Measurements from ENCODE around the gene CENPO.

The CENPO gene

GRCh38 chr2:24859968-24860600 is 66.9 kb downstream of the CENPO start:
- TF ChIP-seq CTCF (IDR thresholded peaks at IDR 0.05; ENCODE audit: control insufficient read depth, extremely low read depth, insufficient read depth): no peak
- DNase-seq (ENCODE audit: low read depth): no peak

GRCh38 chr2:24860631-24861030 is 67.4 kb downstream of the CENPO start:
- no peak for DNase-seq (ENCODE audit: low read depth)
- H3K4me3 ChIP-seq (ENCODE audit: low read depth, low read length): no peak overlapping the region
- TF ChIP-seq CTCF (IDR thresholded peaks at IDR 0.05; ENCODE audit: control insufficient read depth, extremely low read depth, insufficient read depth): no peak

More at GRCh38 chr2:24859968-24860600, 66.9 kb downstream of the CENPO start:
- H3K4me3 ChIP-seq (ENCODE audit: low read depth, low read length): no peak overlapping the region

GRCh38 chr2:24861500-24861899 is 68.3 kb downstream of the CENPO start:
- TF ChIP-seq CTCF (IDR thresholded peaks at IDR 0.05; ENCODE audit: control insufficient read depth, extremely low read depth, insufficient read depth): no peak
- DNase-seq (ENCODE audit: low read depth): no peak
- H3K4me3 ChIP-seq (ENCODE audit: low read depth, low read length): no peak overlapping the region

GRCh38 chr2:24863641-24864040 is 70.4 kb downstream of the CENPO start:
- no peak for DNase-seq (ENCODE audit: low read depth)
- no peak overlapping the region for H3K4me3 ChIP-seq (ENCODE audit: low read depth, low read length)
- no peak for TF ChIP-seq CTCF (IDR thresholded peaks at IDR 0.05; ENCODE audit: control insufficient read depth, extremely low read depth, insufficient read depth)

- no peak for TF ChIP-seq CTCF (IDR thresholded peaks at IDR 0.05; ENCODE audit: control insufficient read depth, extremely low read depth, insufficient read depth)
- no peak overlapping the region for H3K4me3 ChIP-seq (ENCODE audit: low read depth, low read length)
- no peak for DNase-seq (ENCODE audit: low read depth)
Measured at GRCh38 chr2:24866946-24867345, 73.7 kb downstream of the CENPO start.

GRCh38 chr2:24870440-24870839 is 77.2 kb downstream of the CENPO start:
- no peak for DNase-seq (ENCODE audit: low read depth)
- no peak for TF ChIP-seq CTCF (IDR thresholded peaks at IDR 0.05; ENCODE audit: control insufficient read depth, extremely low read depth, insufficient read depth)
- H3K4me3 ChIP-seq (ENCODE audit: low read depth, low read length): no peak overlapping the region
